Left ventricle myocardium superior (tissue), 1 donor: ENCODE data around the gene TNFSF13B. TPM values are rescaled to one million over a fixed set of nuclear protein-coding genes. Genes with fewer than 3 reads are reported as not detected.
"Not testable (repeated sequence)": the region's sequence is repeated elsewhere in the genome, so short reads cannot be mapped to it uniquely, and the experiment has no call there.

Source experiments
- ATAC-seq: fragments of 200-7000 bp; cut with Tn5 transposase; one replicate; pipeline ENCODE4 v1.9.1; 2020; ENCODE audit warnings: mild to moderate bottlenecking, moderate library complexity
- DNase-seq: peaks from one replicate; pipeline ENCODE4 v3.0.0-alpha.2; 2020
- intact Hi-C: fragments of 100-400 bp; cut with micrococcal nuclease; formaldehyde crosslinking; loops from one replicate; pipeline ENCODE4 v1.11.0; 2022
- total RNA-seq: library from RNA; stranded (reverse); fragmentation: NEBNext Ultra II Directional; extraction: Animal tissue kit (Norgen Biotek cat#: 25700); gene quantifications from one replicate; pipeline ENCODE4 v1.2.1, GENCODE V29; 2021
- donor health status: DM: no; HTN: yes; CAD: no; lungs with severe emphysema.

The TNFSF13B gene
- total RNA-seq, 1 donor from 2014 or later = 1.8 TPM

GRCh38 chr13:108274718-108275117, 5.2 kb downstream of the TNFSF13B start:
- DNase-seq (no peak), ATAC-seq (no peak)
- intact Hi-C loops = no loop called here

- ATAC-seq (peak; percentile 98), DNase-seq (peak; percentile 68)
- intact Hi-C loops = no loop called here
These were observed 6.5 kb downstream of the TNFSF13B start for GRCh38 chr13:108276060-108276459.

GRCh38 chr13:108278466-108278865, 8.9 kb downstream of the TNFSF13B start:
- intact Hi-C loops = no loop called here
- ATAC-seq = no peak
- DNase-seq = no peak

- no peak for DNase-seq
- intact Hi-C loops = no loop called here
- ATAC-seq = no peak
These were observed 12.4 kb downstream of the TNFSF13B start for GRCh38 chr13:108281901-108282300.

GRCh38 chr13:108283110-108283509, 13.6 kb downstream of the TNFSF13B start:
- no peak for DNase-seq
- ATAC-seq = peak; percentile 53
- intact Hi-C loops = no loop called here

- intact Hi-C loops = no loop called here
- ATAC-seq = no peak
- no peak for DNase-seq
These were observed 19.2 kb downstream of the TNFSF13B start for GRCh38 chr13:108288741-108289140.

- intact Hi-C loops = no loop called here
- ATAC-seq (no peak), DNase-seq (no peak)
These were observed 20.3 kb downstream of the TNFSF13B start for GRCh38 chr13:108289819-108290218.

- DNase-seq (no peak), ATAC-seq (no peak)
- intact Hi-C loops = no loop called here
These were observed 27.6 kb downstream of the TNFSF13B start for GRCh38 chr13:108297114-108297513.

- intact Hi-C loops = no loop called here
- DNase-seq = no peak
- no peak for ATAC-seq
These were observed 32.8 kb downstream of the TNFSF13B start for GRCh38 chr13:108302279-108302678.

- ATAC-seq (no peak), DNase-seq (no peak)
- intact Hi-C loops = no loop called here
These were observed 34.9 kb downstream of the TNFSF13B start for GRCh38 chr13:108304170-108305016.

GRCh38 chr13:108305655-108306054, 36.1 kb downstream of the TNFSF13B start:
- intact Hi-C loops = no loop called here
- ATAC-seq (no peak), DNase-seq (no peak)

GRCh38 chr13:108306860-108307259, 37.3 kb downstream of the TNFSF13B start:
- intact Hi-C loops = no loop called here
- ATAC-seq (no peak), DNase-seq (no peak)

GRCh38 chr13:108311596-108311995, 42.1 kb downstream of the TNFSF13B start:
- ATAC-seq, DNase-seq, intact Hi-C loops: not testable (repeated sequence)

- intact Hi-C loops = no loop called here
- ATAC-seq (no peak), DNase-seq (no peak)
These were observed 43.9 kb downstream of the TNFSF13B start for GRCh38 chr13:108313382-108313781.

- intact Hi-C loops = no loop called here
- DNase-seq = no peak
- no peak for ATAC-seq
These were observed 45.8 kb downstream of the TNFSF13B start for GRCh38 chr13:108315273-108315672.

GRCh38 chr13:108315991-108316390, 46.5 kb downstream of the TNFSF13B start:
- intact Hi-C loops = no loop called here
- DNase-seq = no peak
- no peak for ATAC-seq

GRCh38 chr13:108316413-108316812, 46.9 kb downstream of the TNFSF13B start:
- intact Hi-C loops = no loop called here
- DNase-seq (no peak), ATAC-seq (no peak)

GRCh38 chr13:108322206-108322824, 52.8 kb downstream of the TNFSF13B start:
- DNase-seq (no peak), ATAC-seq (peak; percentile 69)
- intact Hi-C loops = no loop called here

GRCh38 chr13:108323031-108323430, 53.5 kb downstream of the TNFSF13B start:
- DNase-seq = no peak
- no peak for ATAC-seq
- intact Hi-C loops = no loop called here

GRCh38 chr13:108325863-108326262, 56.3 kb downstream of the TNFSF13B start:
- no peak for ATAC-seq
- intact Hi-C loops = no loop called here

GRCh38 chr13:108326309-108326708, 56.8 kb downstream of the TNFSF13B start:
- intact Hi-C loops = no loop called here
- DNase-seq (no peak), ATAC-seq (no peak)

More at GRCh38 chr13:108325863-108326262, 56.3 kb downstream of the TNFSF13B start:
- DNase-seq = no peak
